Activated CD4-positive, alpha-beta T cell treated with anti-CD3 and anti-CD28 coated beads for 1 hour (primary cell): Measurements from ENCODE around the gene TMTC2.

Source experiments
- DNase-seq: peaks from one replicate; pipeline ENCODE4 v3.0.0-alpha.2; 2020

TMTC2 gene

DNA sequence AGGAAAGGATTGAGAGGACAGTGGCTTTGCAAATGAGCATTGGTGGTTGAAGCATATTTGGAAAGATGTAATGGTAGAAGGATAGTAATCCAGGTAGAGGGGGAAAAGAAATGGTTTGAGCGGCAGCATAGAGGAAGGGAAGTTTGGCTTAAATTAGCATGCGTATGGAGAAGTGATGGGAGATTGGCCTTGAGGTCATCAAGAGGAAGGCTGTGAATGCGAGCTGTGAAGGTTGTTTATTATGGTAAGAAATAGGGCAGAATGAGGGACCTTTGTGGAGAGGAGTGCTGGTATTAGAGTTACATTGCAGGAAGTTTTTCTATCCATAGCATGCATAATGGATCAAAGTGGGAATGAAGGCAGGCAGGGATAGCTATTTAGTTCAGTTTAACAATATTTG is 162.1 kb downstream of the TMTC2 start:
- no peak for DNase-seq

DNA sequence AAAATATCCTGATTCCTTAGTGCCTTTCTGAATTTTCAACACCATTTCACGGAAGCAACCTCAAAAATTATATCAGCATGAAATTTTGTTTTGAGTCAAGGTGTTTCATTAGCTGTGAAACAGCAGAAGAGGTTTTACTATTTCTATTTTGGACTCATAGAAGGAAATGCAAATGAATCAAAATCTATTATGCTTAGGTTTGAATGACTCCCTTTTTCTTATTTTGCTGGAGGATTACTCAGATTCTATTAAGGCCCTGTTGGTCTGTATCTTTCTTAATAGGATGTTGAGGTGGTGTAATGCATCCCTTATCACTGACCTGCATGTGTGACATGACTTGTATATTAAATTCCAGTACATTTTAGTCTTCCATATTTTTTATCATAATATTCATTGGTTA is 165.8 kb downstream of the TMTC2 start:
- DNase-seq: no peak

DNA sequence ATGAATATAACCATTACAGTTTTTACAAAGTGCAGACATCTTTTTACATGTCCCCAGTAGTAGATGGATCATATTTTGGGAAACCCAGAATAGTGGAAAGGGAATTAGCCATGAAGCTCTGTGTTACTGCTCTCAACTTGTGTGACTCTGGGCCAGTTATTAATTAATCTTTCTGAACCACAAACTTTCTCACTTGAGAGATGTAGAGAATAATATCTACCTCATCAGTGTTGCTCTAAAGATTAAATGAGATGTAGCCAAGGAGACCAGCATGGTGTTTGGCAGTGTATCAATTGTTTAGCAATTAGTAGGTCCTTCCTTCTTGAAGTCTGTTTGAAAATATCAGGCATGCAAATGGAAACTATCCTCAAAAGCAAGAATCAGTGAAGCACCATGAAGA is 169.2 kb downstream of the TMTC2 start:
- no peak for DNase-seq

- DNase-seq: no peak
Observed at GRCh38 chr12:82857276-82857675, 170.6 kb downstream of the TMTC2 start.

DNA sequence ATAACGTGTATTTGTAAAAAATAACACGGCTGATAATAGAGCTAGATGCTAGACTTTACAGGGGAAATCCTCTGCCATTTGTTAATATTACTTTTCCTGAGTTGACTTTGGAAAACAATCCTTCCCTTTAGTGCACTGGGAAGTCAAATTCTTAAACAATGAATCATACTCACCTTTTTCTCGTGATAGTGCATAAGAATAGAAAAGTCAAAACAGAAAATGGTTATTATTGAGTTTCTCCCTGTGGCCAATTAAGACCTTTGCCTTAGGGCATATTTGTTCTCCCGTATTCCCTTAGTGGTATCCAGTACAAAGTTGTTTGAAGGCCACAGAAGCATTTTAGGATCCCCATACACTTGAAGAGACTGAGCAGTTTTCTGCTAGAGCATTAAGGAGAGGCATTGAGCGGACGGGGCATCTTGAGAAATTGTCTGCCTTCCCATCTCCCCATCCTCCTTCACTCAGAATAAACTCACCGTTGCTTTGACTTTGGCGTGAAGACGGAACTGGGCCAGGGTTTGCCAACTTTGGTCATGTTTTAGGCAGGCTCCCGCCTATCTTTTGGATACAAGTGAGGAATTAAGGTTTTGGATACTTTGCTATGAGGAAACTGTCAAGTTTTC is 171.3 kb downstream of the TMTC2 start:
- no peak for DNase-seq

GRCh38 chr12:82858534-82858917 is 171.8 kb downstream of the TMTC2 start:
- no peak for DNase-seq

DNA sequence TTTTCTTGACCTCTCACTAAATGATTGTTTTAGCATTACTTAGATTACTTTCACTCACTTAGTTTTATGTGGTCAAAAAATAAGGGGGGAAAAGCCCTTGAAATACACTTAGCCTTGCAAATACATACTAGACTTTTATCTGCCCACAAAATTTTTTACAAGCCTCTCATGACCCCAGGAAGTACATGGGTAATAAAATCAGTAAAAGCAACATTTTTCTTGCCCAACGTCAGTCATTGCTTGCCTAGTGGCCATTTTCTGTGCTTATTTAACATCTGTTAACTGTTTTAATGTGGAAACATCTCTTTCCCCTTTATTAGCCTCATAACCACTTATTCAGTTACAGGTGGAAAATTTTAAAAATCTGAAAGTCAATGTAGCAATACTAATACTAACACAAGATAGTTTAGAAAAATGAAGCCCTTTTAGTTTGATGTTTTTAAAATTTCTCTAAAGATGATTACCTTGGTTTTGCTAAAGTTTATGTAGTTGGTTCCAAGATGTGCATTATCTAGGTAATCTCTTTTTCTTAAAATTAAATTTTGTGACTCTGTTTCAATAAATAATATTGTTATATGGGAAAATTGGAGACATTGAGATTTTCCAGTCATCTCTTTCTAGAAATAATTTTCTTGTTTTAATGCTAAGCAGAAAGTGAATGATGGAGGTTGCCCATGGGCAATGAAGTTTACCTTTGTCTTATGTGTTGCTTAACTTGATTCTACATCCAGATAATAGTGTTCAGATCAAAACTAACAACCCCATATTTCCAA is 175.5 kb downstream of the TMTC2 start:
- no peak for DNase-seq

DNA sequence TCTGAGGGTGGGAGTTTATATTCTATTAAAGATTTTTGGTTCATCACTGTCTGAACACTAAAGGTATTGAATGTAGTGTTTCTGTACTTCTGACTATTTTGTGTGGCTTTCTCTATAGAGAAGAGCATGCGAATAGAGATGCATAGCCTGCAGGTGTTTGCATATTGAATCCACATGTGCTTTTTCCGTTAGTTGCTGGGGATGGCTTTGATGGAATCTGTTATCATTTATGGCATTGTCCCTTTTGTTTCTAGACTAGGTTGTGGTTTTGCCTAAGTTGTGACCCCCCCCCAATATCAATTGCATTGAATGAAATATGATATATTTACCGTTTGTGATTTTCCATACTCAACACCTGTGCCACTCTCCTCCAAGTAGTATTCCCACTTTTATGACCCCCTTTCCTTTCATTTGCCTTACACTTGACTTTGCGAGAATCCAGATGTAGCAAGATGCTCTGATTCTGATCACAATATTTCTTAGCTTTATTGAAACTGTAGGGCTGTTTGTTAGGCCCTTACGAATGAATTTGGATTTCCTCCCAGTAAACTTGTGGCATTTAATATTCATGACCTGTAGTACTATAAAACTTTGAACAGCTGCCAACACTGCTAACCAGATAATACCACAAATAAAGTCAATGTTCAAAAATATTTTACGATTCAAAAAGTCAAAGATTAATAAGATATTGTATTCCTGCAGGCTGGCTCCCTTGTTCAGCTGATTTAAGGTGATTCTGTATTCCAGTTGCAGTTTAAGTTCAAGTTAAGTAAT is 176.4 kb downstream of the TMTC2 start:
- no peak for DNase-seq

GRCh38 chr12:82866227-82866775 is 179.6 kb downstream of the TMTC2 start:
- DNase-seq: no peak

GRCh38 chr12:82866946-82867345 is 180.2 kb downstream of the TMTC2 start:
- no peak for DNase-seq

DNA sequence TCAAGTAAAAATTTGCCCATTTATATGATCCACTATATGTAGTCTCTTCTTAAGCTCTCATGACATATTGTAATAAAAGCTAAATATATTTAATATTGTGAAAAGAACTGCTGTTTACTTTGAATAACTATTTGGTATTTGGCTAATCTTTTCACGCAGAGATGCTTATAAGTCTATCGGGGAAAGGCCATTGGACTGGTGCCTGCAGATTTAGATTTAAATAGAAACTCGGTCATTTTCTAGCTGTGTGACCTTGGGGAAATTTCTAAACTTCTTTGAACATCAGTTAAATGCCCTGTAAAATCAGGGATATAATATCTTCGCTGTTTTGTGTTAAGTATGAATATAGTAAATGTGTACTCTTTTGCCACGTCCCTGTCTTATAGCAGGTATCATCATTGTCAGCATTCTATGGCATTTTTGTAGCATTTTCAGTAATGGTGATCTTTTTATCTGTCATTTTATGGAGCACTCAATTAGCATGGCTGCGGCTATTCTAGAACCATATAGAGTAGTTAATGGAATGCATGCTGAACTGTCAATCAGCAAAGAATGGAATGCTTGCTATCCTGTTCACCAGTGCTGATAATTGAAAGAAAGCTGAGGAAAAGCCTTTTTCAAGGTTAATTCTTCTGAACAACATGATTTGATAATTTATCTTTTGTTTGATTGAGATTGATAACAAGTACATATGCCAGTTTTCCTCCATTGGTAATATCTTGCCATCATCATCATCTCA is 181.2 kb downstream of the TMTC2 start:
- DNase-seq: no peak

- no peak for DNase-seq
Observed at GRCh38 chr12:82870771-82871377, 184.2 kb downstream of the TMTC2 start.

- no peak for DNase-seq
Observed at GRCh38 chr12:82872088-82872487, 185.4 kb downstream of the TMTC2 start.

DNA sequence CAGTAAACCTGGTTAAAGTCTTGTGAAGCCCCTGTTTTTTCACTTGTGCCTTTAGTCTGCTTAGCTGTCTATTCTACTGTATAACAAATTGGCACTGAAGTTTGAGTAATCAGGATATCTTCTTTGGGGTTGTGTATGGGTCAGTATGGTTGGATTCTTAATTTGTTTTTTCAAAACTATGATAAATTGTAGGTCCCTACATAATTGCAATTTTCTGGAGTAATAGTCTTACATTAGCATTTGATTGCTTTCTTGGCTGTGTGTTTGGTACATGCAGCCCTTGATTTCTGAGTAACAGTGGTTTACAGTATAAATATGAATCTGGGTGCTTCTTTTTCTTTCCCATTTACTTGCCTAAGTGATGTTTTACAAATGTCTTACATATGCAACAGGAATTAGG is 186.6 kb downstream of the TMTC2 start:
- no peak for DNase-seq

GRCh38 chr12:82873951-82874350 is 187.2 kb downstream of the TMTC2 start:
- DNase-seq: no peak

- no peak for DNase-seq
Observed at GRCh38 chr12:82874945-82875344, 188.2 kb downstream of the TMTC2 start.

DNA sequence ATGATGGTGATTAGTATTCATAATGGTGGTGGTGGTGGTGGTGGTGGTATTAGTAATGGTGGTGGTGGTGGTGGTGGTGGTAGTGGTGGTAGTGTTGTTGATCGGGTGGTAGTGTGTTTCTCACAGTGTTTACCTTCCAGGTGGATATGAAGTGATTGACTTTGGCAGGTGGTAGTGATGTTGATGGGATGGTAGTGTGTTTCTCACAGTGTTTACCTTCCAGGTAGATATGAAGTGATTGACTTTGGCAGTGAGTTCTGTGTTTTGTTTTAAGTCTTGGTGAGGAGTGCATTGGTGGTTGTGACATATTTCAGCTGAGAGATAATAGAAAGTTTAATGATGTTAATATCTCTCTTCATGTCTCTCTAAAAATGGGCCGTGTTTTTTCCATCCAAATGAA is 189.4 kb downstream of the TMTC2 start:
- DNase-seq: no peak

DNA sequence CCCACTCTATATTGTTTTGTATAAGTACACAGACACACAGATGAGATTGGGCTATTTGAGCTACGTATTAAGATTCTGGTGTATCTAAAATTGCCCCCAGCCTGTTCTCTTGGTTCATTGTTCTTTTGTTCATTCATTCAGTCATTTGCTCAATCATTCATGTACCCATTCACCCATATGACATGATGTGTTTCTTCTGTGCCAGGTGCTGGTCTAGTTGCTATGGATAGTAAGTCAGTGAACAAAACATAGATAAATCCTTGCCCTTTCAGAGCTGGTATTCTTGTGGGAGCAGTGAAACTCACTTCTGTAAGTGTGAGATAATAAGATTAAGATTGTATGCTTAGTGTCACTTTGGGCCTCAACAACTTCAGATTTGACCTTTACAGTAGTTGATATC is 191.3 kb downstream of the TMTC2 start:
- DNase-seq: no peak

- no peak for DNase-seq
Observed at GRCh38 chr12:82880442-82880901, 193.8 kb downstream of the TMTC2 start.

DNA sequence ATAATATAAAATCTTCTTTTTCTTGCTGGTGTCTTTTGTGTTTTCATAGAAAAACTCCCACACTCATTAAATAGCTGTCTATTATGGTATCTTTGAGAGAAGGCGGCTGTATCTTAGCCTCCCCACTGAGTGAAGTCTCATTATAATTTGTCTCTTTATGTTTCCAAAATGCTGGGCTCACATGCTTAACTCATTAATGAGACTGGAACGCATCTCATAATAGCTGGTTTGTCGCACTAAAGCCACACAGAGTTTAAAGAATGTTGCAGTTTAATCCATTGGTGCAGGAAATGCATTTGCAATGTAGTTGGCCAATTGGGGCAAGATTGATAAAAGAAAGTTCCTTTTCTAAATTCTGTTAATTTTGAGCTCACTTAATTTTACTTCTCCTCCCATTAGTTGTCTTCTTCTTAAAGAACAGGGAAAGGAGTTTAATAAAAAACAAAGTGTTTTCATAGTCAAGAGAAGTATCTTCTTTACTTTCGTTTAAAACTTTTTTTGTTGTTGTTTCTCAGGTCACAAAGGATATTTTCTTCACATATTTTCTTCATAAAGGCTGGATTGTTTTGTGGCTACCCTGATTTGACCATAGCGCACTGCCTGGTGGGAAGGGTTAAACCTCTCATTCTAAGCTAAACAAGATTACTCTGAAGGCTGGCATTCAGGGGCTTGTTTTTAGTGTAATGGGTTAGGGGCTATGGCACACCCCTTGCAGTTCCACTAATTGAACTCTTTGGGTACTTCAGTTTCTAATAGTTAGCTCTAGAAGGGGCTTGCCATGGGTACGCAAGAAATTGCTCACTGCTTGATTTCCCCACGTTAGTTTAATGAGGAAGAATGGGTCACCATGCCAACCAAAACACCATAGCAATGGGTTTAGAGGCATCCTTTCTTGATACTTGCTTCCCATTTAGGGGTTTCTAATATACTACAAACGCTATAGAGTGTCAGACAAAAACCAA is 197.0 kb downstream of the TMTC2 start:
- no peak for DNase-seq

DNA sequence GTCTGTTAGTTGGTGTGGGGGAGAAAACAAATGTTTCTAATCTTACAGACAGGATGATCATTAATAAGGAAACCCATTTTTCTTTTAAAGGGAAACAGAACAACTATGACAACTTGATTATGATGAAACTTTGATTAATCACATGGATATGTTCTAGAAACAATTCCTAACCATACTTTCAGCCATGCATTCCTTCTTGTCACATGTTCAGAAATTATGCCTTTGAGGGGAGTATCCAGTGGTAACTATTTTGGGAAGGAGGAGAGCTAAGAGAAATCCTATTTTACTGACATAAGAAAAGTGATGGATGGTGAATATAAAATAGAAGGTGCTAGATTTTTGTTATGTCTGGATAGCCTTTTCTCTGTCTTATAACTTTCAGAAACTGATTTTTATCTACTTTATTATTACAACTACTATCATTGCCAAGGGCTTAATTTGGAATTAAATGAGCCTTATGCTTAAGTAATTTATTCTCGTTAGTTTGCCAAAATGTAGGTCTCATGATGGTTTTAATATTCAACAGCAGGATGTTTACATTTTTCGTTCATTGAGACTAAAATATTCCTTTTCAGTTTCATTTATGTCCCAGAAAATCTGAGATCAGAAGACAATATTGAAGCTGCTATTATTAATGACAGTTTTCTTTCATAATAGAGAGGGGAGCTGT is 200.1 kb downstream of the TMTC2 start:
- no peak for DNase-seq
